ENCODE measurements around the gene OR51B2.

The OR51B2 gene

DNA sequence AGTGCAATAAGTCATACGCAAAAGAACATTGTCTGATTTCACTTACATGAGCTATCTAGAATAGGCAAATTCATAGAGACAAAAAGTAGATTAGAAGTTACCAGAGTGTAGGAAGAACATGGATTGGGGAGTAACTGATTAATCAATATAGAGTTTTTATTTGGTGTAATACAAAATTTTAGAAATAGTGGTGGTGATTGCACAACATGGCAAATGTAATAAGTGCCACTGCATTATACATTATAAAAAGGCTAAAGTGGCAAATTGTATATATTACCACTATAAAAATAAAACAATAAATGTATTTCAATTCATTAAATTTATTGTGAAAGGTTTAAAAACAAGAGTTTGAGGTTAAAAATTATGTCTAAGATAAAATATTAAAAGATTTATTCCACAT, 13.7 kb downstream of the OR51B2 start:
- H3K4me3 ChIP-seq (ENCODE audit: low read depth, low read length), result no peak overlapping the region
- TF ChIP-seq, protein P1, sequence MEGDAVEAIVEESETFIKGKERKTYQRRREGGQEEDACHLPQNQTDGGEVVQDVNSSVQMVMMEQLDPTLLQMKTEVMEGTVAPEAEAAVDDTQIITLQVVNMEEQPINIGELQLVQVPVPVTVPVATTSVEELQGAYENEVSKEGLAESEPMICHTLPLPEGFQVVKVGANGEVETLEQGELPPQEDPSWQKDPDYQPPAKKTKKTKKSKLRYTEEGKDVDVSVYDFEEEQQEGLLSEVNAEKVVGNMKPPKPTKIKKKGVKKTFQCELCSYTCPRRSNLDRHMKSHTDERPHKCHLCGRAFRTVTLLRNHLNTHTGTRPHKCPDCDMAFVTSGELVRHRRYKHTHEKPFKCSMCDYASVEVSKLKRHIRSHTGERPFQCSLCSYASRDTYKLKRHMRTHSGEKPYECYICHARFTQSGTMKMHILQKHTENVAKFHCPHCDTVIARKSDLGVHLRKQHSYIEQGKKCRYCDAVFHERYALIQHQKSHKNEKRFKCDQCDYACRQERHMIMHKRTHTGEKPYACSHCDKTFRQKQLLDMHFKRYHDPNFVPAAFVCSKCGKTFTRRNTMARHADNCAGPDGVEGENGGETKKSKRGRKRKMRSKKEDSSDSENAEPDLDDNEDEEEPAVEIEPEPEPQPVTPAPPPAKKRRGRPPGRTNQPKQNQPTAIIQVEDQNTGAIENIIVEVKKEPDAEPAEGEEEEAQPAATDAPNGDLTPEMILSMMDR (IDR thresholded peaks at IDR 0.05; ENCODE audit: low read depth, low read length, missing control alignments), result no peak
- DNase-seq (ENCODE audit: low read depth), result no peak

GRCh38 chr11:5307256-5308019, 16.7 kb downstream of the OR51B2 start:
- H3K4me3 ChIP-seq (ENCODE audit: low read depth, low read length), result no peak overlapping the region
- TF ChIP-seq, protein P1 (IDR thresholded peaks at IDR 0.05; ENCODE audit: low read depth, low read length, missing control alignments), result no peak
- DNase-seq (ENCODE audit: low read depth), result no peak

DNA sequence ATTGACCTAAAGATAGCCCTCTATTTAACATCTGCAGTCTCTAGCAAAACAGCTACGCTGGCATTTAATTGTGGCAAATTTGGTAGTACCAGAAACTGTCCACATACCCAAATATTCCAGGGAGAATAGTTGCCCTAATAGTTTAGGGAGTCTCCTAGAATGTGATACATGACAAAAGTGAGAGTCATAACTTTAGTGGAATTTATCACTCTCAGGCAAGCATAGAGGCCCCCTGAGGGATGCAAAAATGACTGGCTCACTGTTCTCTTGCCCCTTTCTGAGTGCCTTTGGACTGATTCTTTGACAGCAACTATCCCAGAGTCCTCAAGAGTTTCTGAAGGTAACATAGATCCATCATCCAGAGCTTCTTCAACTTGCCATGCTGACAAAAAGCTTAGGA, 20.1 kb downstream of the OR51B2 start:
- H3K4me3 ChIP-seq (ENCODE audit: low read depth, low read length), result no peak overlapping the region
- DNase-seq (ENCODE audit: low read depth), result no peak
- TF ChIP-seq, protein P1 (IDR thresholded peaks at IDR 0.05; ENCODE audit: low read depth, low read length, missing control alignments), result no peak

DNA sequence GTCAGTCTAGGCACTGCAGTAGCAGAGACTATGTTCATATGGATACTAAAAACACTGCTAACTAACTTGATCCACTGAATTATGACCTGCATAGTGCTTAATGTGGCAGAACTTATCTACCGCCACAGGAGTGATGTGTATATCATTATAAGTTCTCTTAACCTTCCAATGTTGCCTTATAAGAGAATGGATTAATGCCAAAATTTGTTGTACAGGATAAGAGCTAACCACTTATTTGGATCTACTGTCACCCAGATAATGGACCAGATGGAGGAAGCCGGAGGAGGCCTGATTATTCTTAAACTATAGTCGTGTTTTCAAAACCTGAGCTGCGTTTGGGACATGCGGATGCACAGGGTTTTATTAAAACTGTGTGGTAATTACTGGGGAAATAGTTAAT, 20.5 kb downstream of the OR51B2 start:
- no peak overlapping the region for H3K4me3 ChIP-seq (ENCODE audit: low read depth, low read length)
- DNase-seq (ENCODE audit: low read depth), result no peak
- TF ChIP-seq, protein P1 (IDR thresholded peaks at IDR 0.05; ENCODE audit: low read depth, low read length, missing control alignments), result no peak

DNA sequence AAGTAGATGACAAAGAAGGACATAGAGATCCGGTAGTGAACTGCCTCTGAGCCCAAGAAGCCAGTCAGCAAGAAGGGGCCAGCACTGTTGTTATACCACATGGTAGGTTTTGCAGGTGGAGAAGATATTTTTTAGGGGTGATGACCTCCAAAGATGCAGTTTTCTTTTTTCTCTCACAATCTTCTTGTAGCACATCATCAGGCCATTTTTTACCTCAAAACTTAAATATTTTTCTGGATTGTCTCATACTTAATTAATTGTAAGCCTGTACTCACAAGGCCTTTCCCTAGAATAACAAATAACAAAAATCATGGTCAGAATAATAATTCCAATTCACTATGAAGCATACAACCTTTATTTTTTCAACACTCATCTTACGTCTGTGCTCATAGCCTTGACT, 22.3 kb downstream of the OR51B2 start, which contains the start of gene OR51B4:
TSS of gene OR51B4 (minus strand) at position 101 of the 400 bp plus-strand sequence. CDS start at position 101, 0 bp downstream.
- no peak within 1 kb of the TSS for H3K4me3 ChIP-seq (ENCODE audit: low read depth, low read length)
- TF ChIP-seq, protein P1 (IDR thresholded peaks at IDR 0.05; ENCODE audit: low read depth, low read length, missing control alignments), result no peak
- no peak for DNase-seq (ENCODE audit: low read depth)

- DNase-seq (ENCODE audit: low read depth), result no peak
- no peak overlapping the region for H3K4me3 ChIP-seq (ENCODE audit: low read depth, low read length)
- TF ChIP-seq, protein P1 (IDR thresholded peaks at IDR 0.05; ENCODE audit: low read depth, low read length, missing control alignments), result no peak
Observed at GRCh38 chr11:5300251-5300650, 23.8 kb downstream of the OR51B2 start.

DNA sequence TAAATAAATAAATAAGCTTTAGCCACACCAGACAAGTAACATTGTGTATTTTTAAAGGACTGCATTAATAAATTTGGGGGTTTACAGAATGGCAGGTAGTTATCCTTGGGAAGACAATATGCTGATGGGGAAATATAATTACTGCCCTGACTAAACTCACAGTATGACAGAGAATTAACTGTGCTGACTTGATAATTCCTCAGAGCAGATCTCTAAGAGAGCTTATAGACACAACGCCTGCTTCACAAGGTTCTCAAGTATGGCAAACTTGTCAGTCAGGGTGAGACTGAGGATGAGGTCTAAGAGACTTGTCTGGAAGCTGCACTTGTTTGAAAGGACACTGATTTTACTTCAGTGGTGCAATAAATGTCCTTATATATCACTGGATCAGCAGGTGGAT, 25.6 kb downstream of the OR51B2 start:
- no peak for DNase-seq (ENCODE audit: low read depth)
- TF ChIP-seq, protein P1 (IDR thresholded peaks at IDR 0.05; ENCODE audit: low read depth, low read length, missing control alignments), result no peak
- H3K4me3 ChIP-seq (ENCODE audit: low read depth, low read length), result no peak overlapping the region
